ENCODE measurements around the gene NSMCE4A. TPM values are rescaled to one million over a fixed set of nuclear protein-coding genes. Genes with fewer than 3 reads are reported as not detected.
A peak's percentile ranks its signal among the peaks of the same experiment; 100 is the strongest.
"Not testable (repeated sequence)": the region's sequence is repeated elsewhere in the genome, so short reads cannot be mapped to it uniquely, and the experiment has no call there.

NSMCE4A gene
- total and polyA plus RNA-seq, 12 donors = 18.2 to 58.5 (median 25.7) TPM

DNA sequence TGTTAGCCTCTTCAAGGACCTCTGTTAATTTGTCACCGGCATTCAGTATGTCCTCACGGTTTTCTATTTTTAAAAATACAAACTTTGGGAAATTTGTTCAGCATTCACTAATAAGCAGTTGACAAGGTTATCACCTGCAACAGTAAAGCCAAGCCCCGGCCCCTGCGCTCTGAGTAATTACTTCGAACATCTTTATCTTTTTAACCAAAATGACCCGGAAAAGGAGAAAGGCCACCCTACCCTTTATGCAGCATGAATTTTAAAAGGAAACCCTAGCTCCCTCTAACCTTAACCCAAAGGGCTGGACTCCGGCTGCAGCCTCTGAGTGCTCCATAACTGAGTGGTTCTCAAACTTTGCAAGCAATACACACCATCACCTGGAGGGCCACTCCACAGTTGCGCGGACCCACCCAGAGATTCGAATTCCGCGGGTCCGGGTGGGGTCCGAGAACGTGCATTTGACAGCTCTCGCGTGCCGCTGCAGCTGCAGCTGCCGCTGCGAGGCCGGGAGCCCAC is 940 bp downstream of the NSMCE4A start:
- Histone ChIP-seq H3K27me3 (no peaks in the 10 kb centered on the region), H3K9me3 (no peaks in the 10 kb centered on the region), H3K4me3 (peak overlapping the region; percentile 67 to 99 (median 88)), H3K27ac (peak overlapping the region; percentile 91 to 99 (median 98)), H3K4me1 (peaks cover 0 to 30% (median 23%) of the 10 kb centered on the region in 9 donors), H3K36me3 (peaks cover 0 to 40% (median 7%) of the 10 kb centered on the region in 9 donors)
- ATAC-seq (peak in 3 of 8 donors; percentile 26 to 53 (median 32)), DNase-seq (no peak)
- WGBS, 2 donors = 6% methylated on average over 21 of the region's 21 CpGs
- TF ChIP-seq, protein P1, sequence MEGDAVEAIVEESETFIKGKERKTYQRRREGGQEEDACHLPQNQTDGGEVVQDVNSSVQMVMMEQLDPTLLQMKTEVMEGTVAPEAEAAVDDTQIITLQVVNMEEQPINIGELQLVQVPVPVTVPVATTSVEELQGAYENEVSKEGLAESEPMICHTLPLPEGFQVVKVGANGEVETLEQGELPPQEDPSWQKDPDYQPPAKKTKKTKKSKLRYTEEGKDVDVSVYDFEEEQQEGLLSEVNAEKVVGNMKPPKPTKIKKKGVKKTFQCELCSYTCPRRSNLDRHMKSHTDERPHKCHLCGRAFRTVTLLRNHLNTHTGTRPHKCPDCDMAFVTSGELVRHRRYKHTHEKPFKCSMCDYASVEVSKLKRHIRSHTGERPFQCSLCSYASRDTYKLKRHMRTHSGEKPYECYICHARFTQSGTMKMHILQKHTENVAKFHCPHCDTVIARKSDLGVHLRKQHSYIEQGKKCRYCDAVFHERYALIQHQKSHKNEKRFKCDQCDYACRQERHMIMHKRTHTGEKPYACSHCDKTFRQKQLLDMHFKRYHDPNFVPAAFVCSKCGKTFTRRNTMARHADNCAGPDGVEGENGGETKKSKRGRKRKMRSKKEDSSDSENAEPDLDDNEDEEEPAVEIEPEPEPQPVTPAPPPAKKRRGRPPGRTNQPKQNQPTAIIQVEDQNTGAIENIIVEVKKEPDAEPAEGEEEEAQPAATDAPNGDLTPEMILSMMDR (IDR thresholded peaks at IDR 0.05) = no peak
- intact Hi-C loops (cut with DNase I) = loop anchor here in 5 of 10 donors (2.0 to 10.0 kb wide), 4 partner anchors 42 to 77 kb away; partner anchors contain the start of gene ATE1 (in 4 of the 5)

DNA sequence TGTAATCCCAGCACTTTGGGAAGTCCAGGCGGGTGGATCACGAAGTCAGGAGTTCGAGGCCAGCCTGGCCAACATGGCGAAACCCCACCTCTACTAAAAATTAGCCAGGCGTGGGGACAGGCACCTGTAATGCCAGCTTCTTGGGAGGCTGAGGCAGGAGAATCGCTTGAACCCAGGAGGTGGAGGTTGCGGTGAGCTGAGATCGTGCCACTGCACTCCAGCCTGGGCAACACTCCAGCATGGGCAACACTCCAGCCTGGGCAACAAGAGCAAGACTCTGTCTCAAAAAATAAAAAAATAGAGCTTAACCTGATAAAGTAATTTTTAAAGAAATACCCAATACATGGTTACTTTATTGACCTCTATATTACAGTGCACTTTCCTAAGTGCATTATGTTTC is 5.9 kb downstream of the NSMCE4A start:
- 81 to 87% methylated on average over 8 of the region's 8 CpGs for WGBS, 2 donors
- ATAC-seq; intact Hi-C loops (cut with DNase I); H3K4me3 ChIP-seq; H3K27ac ChIP-seq; H3K9me3 ChIP-seq; H3K27me3 ChIP-seq: not testable (repeated sequence)
- Histone ChIP-seq H3K4me1 (peaks cover 0 to 19% (median 14%) of the 10 kb centered on the region in 9 donors), H3K36me3 (peaks cover 0 to 88% (median 38%) of the 10 kb centered on the region in 9 donors)
- DNase-seq = peak in 1 of 2 donors; percentile 30

DNA sequence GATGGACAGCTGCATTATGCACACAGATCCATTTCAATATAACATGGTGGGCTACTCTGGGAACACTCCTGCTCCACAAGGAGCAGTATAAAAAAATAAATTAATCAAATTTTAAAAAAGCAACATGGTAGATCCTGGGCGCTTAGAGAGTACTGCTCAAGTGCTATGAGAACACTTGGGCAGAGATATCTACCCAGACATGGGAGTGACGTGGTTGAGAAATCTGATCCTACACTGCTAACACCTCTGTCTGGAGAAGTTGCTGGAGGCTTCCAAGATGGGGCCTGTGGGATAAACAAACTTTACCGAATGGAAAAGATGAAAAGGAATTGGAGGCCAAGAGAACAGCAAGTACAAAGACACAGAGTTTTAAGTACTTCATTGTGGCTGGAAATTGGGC is 9.0 kb downstream of the NSMCE4A start:
- no peaks in the 10 kb centered on the region for H3K9me3 ChIP-seq
- TF ChIP-seq, protein P1 (IDR thresholded peaks at IDR 0.05) = no peak
- no peak overlapping the region for H3K27ac ChIP-seq
- WGBS, 2 donors = 96 to 97% methylated on average over 3 of the region's 3 CpGs
- no peak for DNase-seq
- H3K36me3 ChIP-seq = peaks cover 0 to 97% (median 38%) of the 10 kb centered on the region in 9 donors
- ATAC-seq = no peak
- intact Hi-C loops (cut with DNase I) = no loop called here
- H3K27me3 ChIP-seq = no peaks in the 10 kb centered on the region
- no peaks in the 10 kb centered on the region for H3K4me1 ChIP-seq
- no peak overlapping the region for H3K4me3 ChIP-seq

DNA sequence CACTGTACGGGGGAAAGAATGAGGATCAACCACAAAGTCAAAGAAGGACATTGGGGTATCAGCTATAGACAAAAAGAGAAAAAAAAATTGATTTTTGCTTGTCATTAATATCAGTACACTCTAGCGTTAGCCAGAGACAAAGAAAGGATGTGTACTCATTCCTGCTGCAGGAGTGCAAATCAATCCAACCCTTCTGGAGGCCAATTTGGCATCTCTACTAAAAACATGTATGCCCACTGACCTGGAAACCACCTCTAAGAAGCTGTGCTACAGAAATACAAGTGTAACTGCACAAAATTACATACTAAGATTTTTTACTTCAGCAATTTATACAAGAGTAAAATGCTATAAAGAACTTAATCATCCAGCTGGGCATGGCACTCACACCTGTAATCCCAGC is 13.6 kb downstream of the NSMCE4A start:
- intact Hi-C loops (cut with DNase I) = no loop called here

DNA sequence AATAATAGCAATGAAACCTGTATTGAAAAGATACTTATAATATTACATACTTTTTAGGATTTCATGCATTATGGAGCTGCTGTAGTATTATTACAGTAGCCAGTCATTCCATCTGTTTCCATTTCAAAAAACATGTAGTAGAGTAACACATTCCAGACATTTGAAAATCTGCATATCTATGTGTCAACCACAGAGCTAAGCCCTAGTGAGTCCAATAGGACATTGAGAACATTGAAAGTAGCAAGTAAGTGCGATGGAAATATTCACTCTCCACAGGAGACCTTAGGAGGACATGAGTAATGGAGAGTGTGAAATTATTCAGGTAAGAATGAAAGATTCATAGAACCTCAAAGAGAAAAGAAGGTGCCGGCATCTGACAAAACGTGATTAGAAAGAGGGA is 15.3 kb downstream of the NSMCE4A start:
- DNase-seq (no peak), ATAC-seq (no peak)
- intact Hi-C loops (cut with DNase I) = no loop called here
- no peak overlapping the region for H3K4me3 ChIP-seq
- TF ChIP-seq, protein P1 (IDR thresholded peaks at IDR 0.05) = no peak
- no peaks in the 10 kb centered on the region for H3K27me3 ChIP-seq
- peaks cover 0 to 96% (median 16%) of the 10 kb centered on the region in 9 donors for H3K36me3 ChIP-seq
- no peak overlapping the region for H3K27ac ChIP-seq
- WGBS, 2 donors = 90 to 92% methylated on average over 3 of the region's 3 CpGs
- H3K4me1 ChIP-seq = no peaks in the 10 kb centered on the region
- no peaks in the 10 kb centered on the region for H3K9me3 ChIP-seq

More for the DNA sequence above, 13.6 kb downstream of the NSMCE4A start:
- ATAC-seq (no peak), DNase-seq (no peak)
- Histone ChIP-seq H3K4me3 (no peak overlapping the region), H3K27me3 (no peaks in the 10 kb centered on the region), H3K27ac (no peak overlapping the region), H3K4me1 (no peaks in the 10 kb centered on the region), H3K9me3 (no peaks in the 10 kb centered on the region), H3K36me3 (peaks cover 0 to 97% (median 29%) of the 10 kb centered on the region in 9 donors)
- WGBS, 2 donors = 87 to 94% methylated on average over 2 of the region's 2 CpGs
- TF ChIP-seq, protein P1 (IDR thresholded peaks at IDR 0.05) = no peak

All from heart right ventricle (tissue), 16 donors.